Measurements from ENCODE around the gene SH2B3. TPM values are rescaled to one million over a fixed set of nuclear protein-coding genes. Genes with fewer than 3 reads are reported as not detected.

SH2B3 gene
- total and polyA plus RNA-seq, 2 donors (not counting 3 experiments of a cell fraction or from before 2014, with no cell fraction given), result 63.1 to 97.9 TPM

GRCh38 chr12:111359914-111360276 is 45.8 kb upstream of the SH2B3 start:
- no TSS peak for BruUV-seq (replicated peaks)
- intact Hi-C loops (cut with micrococcal nuclease) (no loop called here), dilution Hi-C loops (cut with MboI; ENCODE audit: extremely low pct_ligation_motif_present, low sequenced_read_pairs) (no loop called here)
- Histone ChIP-seq H3K36me3 (ENCODE audit: control insufficient read depth in 2 of 2, extremely low read depth in 1 of 2, insufficient read depth in 2 of 2, low read length in 2 of 2) (peaks cover 2 to 9% of the 10 kb centered on the region in 2 experiments), H3K79me2 (ENCODE audit: control insufficient read depth, insufficient read depth, low read length) (no peaks in the 10 kb centered on the region), H3K27me3 (ENCODE audit: control insufficient read depth in 2 of 2, insufficient read depth in 2 of 2, low read length in 2 of 2) (no peaks in the 10 kb centered on the region), H3K4me1 (ENCODE audit: control insufficient read depth, extremely low read depth, insufficient read depth, low read length) (peaks cover 7% of the 10 kb centered on the region), H4K20me1 (replicated peaks; ENCODE audit: control insufficient read depth, extremely low read depth, insufficient read depth, low read length) (no peaks in the 10 kb centered on the region), H3K4me2 (ENCODE audit: insufficient read depth, low read length) (no peak overlapping the region), H3K4me3 (replicated peaks in 1 of 3; ENCODE audit: insufficient read depth in 1 of 3, low read depth in 1 of 3, low read length in 3 of 3) (no peak overlapping the region), H3K9me1 (replicated peaks; ENCODE audit: control insufficient read depth, extremely low read depth, insufficient read depth, low read length) (no peaks in the 10 kb centered on the region), H3K9ac (replicated peaks; ENCODE audit: extremely low read depth, insufficient read depth, low read length) (no peak overlapping the region), H3K27ac (ENCODE audit: insufficient read depth, low read depth, low read length) (no peak overlapping the region), H2AFZ (ENCODE audit: low read depth, low read length) (no peak overlapping the region), H3K9me3 (replicated peaks; ENCODE audit: control insufficient read depth, insufficient read depth, low read length) (no peaks in the 10 kb centered on the region)
- DNase-seq (ENCODE audit: low read depth, low spot score) (no peak), FAIRE-seq (peak; percentile 44)
- peak; percentile 10 for TF ChIP-seq POLR2A (IDR thresholded peaks at IDR 0.05; ENCODE audit: low read depth, low read length)
- TF ChIP-seq, protein P1, sequence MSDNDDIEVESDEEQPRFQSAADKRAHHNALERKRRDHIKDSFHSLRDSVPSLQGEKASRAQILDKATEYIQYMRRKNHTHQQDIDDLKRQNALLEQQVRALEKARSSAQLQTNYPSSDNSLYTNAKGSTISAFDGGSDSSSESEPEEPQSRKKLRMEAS (IDR thresholded peaks at IDR 0.05; ENCODE audit: insufficient read depth, insufficient read length), result no peak
- ChIA-PET CTCF (interaction anchor here (1.4 kb wide), 1 partner anchor 24 kb away, joined by 4 read pairs; no protein-coding TSS in a partner anchor), POLR2A (no interaction called here)

DNA sequence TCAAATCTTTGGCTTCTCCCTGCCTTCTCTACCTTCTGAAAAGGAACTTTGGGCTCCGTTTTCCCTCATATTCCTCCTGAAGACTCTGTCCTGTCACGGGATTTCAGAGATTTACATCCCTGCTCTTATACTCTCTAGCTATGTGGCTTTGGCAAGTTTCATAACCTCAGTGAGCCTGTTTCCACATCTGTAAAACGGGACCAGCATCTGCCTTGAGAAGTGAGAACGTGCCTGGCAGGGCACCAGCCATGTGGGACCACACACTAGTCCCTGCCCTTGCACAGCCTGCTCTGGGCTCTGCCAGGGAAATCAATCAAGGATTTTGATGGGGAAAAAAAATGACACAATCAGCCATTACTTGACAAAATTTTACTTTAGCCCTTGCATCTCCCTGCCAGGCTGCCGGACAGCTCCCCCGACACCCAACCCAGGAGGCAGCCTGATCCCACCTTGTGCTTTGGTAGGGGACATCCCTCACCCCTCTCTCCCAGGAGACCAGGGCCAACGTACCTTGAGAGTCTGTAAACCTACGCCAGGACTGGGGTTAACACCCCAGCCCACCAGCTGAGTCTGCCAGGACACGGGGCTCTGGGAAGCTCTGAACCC is 45.3 kb upstream of the SH2B3 start:
- H3K4me1 ChIP-seq (ENCODE audit: control insufficient read depth, extremely low read depth, insufficient read depth, low read length), result peaks cover 7% of the 10 kb centered on the region
- no peak overlapping the region for H3K4me3 ChIP-seq (replicated peaks in 1 of 3; ENCODE audit: insufficient read depth in 1 of 3, low read depth in 1 of 3, low read length in 3 of 3)
- no peak overlapping the region for H3K9ac ChIP-seq (replicated peaks; ENCODE audit: extremely low read depth, insufficient read depth, low read length)
- no peaks in the 10 kb centered on the region for H3K79me2 ChIP-seq (ENCODE audit: control insufficient read depth, insufficient read depth, low read length)
- no peak overlapping the region for H3K27ac ChIP-seq (ENCODE audit: insufficient read depth, low read depth, low read length)
- CTCF ChIA-PET, result interaction anchor here (1.0 kb wide), 1 partner anchor 37 kb away, joined by 3 read pairs; no protein-coding TSS in a partner anchor
- TF ChIP-seq, protein P1 (IDR thresholded peaks at IDR 0.05; ENCODE audit: insufficient read depth, insufficient read length), result no peak
- TF ChIP-seq GATA2 (IDR thresholded peaks at IDR 0.05; ENCODE audit: insufficient read depth, insufficient read length, low read depth, low read length) (no peak), MYC (IDR thresholded peaks at IDR 0.05; ENCODE audit: low read depth, low read length) (no peak), POLR2A (IDR thresholded peaks at IDR 0.05; ENCODE audit: low read depth, low read length) (no peak), FOS (IDR thresholded peaks at IDR 0.05; ENCODE audit: borderline replicate concordance, insufficient read depth, low read length) (no peak), POLR2AphosphoS5 (IDR thresholded peaks at IDR 0.05; ENCODE audit: insufficient read depth, low read depth, low read length) (no peak), JUN (IDR thresholded peaks at IDR 0.05; ENCODE audit: borderline replicate concordance, insufficient read depth, insufficient read length, low read depth) (no peak), CTCF (IDR thresholded peaks at IDR 0.05; ENCODE audit: extremely low read depth in 1 of 2, insufficient read depth in 1 of 2, low read depth in 1 of 2, low read length in 2 of 2) (no peak), EZH2 (IDR thresholded peaks at IDR 0.05; ENCODE audit: borderline replicate concordance, low read depth, low read length, severe bottlenecking) (no peak)
- no peaks in the 10 kb centered on the region for H3K9me1 ChIP-seq (replicated peaks; ENCODE audit: control insufficient read depth, extremely low read depth, insufficient read depth, low read length)
- POLR2A ChIA-PET, result no interaction called here
- intact Hi-C loops (cut with micrococcal nuclease) (no loop called here), dilution Hi-C loops (cut with MboI; ENCODE audit: extremely low pct_ligation_motif_present, low sequenced_read_pairs) (no loop called here)
- H3K4me2 ChIP-seq (ENCODE audit: insufficient read depth, low read length), result no peak overlapping the region
- no peak for FAIRE-seq
- no peaks in the 10 kb centered on the region for H3K27me3 ChIP-seq (ENCODE audit: control insufficient read depth in 2 of 2, insufficient read depth in 2 of 2, low read length in 2 of 2)
- BruUV-seq (replicated peaks), result TSS peak; percentile 15
- no peak overlapping the region for H2AFZ ChIP-seq (ENCODE audit: low read depth, low read length)
- no peaks in the 10 kb centered on the region for H4K20me1 ChIP-seq (replicated peaks; ENCODE audit: control insufficient read depth, extremely low read depth, insufficient read depth, low read length)
- no peaks in the 10 kb centered on the region for H3K9me3 ChIP-seq (replicated peaks; ENCODE audit: control insufficient read depth, insufficient read depth, low read length)
- H3K36me3 ChIP-seq (ENCODE audit: control insufficient read depth in 2 of 2, extremely low read depth in 1 of 2, insufficient read depth in 2 of 2, low read length in 2 of 2), result peaks cover 2 to 9% of the 10 kb centered on the region in 2 experiments
- DNase-seq (ENCODE audit: low read depth, low spot score), result no peak

All from endothelial cell of umbilical vein (primary cell).